Hematopoietic multipotent progenitor cell treated with erythropoietin and hydrocortisone succinate and interleukin-3 and kit ligand, for 17 days (in vitro differentiated cells): ENCODE data around the gene ARMH2.

Experiments used
- DNase-seq: peaks from one replicate; pipeline ENCODE4 v3.0.0-alpha.2; 2015; ENCODE audit warnings: low spot score

The ARMH2 gene

DNA sequence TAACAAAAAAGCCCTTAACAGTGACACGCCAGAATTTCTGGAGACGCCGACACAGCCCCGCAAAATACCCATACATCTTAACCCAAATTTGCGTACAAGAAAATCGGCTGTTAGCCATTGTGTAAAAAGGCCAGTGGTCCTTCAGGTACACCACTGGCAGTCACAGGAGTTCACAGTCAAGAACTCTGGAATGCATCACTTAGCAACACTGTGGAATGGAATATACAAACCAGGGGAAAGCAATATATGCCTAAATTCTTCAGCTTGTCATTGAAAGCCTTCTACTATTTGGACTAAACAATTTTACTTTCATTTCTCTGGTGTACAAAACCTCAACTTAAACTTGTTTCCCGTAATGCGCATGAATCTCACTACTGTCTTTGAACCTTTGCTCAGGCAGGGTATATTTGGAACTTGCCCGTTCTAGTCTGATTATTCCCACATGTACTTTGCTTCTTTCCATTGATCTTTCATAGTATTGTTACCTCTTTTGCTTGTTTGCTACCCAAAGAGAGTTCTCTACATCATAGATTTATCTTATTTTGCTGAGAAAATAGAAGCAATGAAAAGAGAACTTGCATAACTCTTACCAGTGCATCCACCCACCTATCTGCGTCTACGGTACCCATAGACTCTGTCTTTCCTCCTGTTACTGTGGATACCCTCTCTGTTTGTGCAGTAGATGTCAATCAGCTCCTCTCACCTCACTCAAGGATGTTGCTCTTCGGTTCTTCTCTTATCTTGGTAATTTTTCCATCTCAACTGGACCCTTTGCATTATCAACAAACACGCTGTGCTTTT is at the start of gene ARMH2:
ARMH2 (minus strand) TSS at position 178 of the 801 bp plus-strand sequence; CDS start at position 118, 60 bp downstream.
- no peak for DNase-seq

DNA sequence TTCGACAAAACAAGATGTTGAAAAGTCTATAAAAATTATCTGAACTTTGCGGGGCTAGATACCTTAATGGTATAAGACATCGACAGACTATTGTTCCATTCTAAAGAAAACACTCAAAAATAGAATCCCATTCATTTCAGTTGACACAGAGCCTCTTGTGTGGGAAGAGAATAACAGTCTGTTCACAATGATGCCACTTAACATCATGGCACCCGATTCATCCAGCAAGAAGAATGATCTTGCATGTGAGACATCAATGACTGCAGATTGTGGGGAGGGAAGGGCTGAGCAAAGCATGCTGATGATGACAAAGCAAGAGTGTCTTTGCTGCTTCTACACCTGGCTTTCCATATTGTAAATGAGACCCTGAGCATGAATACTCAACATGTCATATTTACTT is 49.7 kb upstream of the ARMH2 start:
- no peak for DNase-seq

DNA sequence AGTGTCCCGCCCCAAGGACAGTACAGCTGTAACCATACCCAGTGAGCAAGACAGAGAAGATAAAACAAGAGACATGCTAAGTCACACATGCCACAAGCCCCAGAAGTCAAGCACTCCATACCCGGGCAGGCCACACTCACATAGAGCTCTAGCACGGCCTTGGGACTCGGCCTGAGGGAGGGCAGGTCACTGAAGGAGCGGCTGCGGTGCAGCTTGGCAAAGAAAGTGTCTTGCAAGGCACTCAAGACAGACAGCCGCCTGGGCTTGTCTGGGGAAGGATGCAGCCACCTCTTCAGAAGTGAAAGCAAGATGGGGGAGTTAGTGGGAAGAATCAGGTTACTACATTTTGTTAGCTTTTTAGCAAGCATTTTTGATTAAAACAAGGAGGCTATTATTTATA is 48.7 kb upstream of the ARMH2 start:
- no peak for DNase-seq

- DNase-seq = no peak
These were observed 46.9 kb upstream of the ARMH2 start for GRCh38 chr6:24845578-24845977.

- no peak for DNase-seq
These were observed 46.2 kb upstream of the ARMH2 start for GRCh38 chr6:24844903-24845302.

GRCh38 chr6:24844061-24844460 is 45.3 kb upstream of the ARMH2 start:
- DNase-seq = no peak

- DNase-seq = no peak
These were observed 41.5 kb upstream of the ARMH2 start for GRCh38 chr6:24840187-24840586.

- DNase-seq = no peak
These were observed 40.3 kb upstream of the ARMH2 start for GRCh38 chr6:24838994-24839393.

DNA sequence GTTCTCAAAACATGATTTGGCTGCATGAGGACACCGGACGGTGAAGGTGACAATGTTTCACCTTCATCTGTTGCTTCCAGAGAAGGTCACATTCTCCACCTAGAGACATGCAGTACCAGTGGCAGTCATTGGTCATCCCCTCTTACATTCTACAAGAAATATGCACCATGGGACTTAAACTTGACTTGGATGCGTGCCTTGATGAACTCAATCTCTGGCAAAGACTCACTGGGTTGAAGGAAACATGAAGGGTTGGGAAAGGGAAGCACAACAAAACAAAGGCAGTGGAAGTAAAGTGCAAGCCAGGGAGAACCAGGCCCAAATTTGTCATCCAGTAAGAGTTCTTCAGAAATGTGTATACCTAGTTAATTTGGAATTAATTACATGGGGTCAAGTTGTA is 39.4 kb upstream of the ARMH2 start:
- DNase-seq = no peak

DNA sequence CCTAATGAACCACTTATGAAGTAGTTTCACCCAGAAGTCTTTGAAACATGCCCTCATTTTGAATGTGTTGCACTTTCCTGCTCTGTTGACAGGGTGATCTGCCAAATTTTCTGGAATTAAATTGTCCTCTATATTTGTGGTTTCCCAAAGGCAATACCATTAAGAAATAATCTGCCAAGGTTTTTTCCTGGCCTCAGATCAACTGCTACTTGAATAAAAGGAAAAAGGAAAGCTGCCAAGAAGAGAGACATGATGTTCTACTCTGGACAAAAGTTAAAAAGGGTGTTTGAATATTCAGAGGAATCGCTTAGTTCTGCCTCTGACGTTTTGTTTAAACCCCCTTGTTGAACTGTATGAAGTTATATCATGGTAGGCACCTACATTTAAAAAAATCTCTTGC is 37.4 kb upstream of the ARMH2 start:
- no peak for DNase-seq

GRCh38 chr6:24833711-24834386 is 35.1 kb upstream of the ARMH2 start:
- DNase-seq = no peak

- no peak for DNase-seq
These were observed 34.1 kb upstream of the ARMH2 start for GRCh38 chr6:24832794-24833193.

DNA sequence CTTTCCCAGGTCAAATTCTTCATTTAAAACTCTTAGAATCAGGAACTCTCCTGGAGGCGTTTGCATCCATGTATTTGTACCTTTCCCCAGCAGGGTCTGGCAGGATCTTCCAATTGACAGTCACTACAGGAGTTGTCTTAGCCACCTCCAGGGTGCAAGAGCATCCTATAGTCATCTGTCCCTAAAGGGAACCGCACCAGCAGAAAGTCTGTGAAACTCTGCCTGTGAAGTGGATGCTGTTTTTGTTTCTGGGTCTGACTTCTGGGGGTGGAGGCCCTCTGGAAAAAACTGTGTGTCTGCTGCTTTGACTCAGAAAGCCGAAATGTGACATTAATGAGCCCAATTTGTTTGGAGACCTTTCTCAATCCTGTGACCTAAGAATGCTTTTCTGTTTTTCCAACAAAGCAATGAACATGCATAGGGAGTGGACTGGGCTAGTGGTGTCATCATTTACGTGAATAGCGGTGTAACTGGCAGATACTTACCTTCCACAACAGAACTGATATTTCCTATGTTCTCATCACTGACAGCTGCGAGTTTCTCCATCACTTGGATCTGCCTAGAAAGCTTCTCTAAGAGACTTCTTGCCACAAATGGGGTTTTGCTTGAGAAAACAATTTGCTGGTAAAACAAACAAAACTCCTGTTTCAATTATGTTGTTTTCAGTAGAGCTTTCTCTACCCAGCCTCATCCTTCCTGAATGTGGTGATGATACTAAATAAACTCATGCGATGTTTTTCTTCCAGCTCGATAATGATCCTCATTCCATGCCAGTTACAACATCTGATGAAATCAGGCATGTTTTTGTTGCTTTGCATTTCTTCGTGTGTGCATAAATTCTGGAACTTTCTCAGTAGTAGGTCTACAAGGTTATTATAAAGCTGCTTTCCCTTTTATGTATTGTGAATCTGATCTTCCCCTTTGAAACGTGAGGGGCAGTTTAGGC is 33.3 kb upstream of the ARMH2 start:
- no peak for DNase-seq

DNA sequence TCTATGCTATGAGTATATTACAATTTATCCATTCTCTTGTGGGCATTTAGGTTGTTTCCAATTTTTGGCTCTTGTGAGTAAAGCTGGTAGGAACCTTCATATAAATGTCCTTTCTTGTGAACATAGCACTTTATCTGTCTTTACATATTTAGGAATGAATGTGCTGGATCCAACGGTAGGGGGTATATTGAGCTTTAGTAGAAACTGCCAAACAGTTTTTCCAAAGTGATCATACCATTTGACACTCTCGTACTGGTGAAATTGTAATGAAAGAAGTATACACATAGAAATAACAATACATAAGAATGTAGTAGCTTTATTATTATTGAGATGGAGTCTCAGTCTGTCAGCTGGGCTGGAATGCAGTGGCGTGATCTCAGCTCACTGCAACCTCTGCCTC is 30.9 kb upstream of the ARMH2 start:
- DNase-seq = no peak

DNA sequence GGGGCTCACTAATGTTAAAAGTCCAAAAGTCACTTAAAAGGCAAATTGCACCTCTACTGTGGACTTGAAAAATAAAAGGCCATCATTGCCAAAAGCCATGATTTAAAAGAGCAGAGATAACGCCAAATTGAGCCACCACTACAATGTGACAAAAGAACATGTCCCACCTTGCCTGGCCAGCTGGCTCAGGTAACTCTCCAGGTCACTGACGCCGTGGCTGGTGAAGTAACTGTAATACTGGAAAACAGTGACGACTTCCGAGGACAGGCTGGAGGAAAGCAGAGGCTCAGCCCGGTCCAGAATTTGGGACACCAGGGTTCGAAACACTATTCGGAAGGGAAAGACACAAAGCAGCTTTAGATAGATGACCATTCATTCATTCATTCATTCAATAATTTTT is 29.3 kb upstream of the ARMH2 start:
- no peak for DNase-seq

DNA sequence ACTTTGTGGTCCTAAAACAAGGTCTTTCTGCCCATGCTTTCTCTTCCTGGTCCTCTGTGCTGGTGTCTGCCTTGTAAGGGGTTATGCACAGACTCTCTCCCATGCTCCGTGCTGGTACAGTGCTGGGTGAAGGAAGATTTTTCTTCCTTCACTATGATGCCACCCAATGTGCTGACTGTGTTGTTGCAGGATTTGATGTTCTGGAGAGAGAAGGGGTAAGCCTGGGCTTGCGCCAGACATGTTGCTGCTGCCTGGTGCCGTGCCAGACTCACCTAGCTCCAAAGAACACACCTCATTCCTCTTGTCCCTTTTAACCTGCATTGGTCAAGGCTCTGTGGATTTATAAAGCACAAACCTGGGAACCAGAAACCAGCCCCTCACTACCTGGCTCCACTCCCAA is 28.4 kb upstream of the ARMH2 start:
- no peak for DNase-seq

- no peak for DNase-seq
These were observed 26.5 kb upstream of the ARMH2 start for GRCh38 chr6:24825130-24825630.

DNA sequence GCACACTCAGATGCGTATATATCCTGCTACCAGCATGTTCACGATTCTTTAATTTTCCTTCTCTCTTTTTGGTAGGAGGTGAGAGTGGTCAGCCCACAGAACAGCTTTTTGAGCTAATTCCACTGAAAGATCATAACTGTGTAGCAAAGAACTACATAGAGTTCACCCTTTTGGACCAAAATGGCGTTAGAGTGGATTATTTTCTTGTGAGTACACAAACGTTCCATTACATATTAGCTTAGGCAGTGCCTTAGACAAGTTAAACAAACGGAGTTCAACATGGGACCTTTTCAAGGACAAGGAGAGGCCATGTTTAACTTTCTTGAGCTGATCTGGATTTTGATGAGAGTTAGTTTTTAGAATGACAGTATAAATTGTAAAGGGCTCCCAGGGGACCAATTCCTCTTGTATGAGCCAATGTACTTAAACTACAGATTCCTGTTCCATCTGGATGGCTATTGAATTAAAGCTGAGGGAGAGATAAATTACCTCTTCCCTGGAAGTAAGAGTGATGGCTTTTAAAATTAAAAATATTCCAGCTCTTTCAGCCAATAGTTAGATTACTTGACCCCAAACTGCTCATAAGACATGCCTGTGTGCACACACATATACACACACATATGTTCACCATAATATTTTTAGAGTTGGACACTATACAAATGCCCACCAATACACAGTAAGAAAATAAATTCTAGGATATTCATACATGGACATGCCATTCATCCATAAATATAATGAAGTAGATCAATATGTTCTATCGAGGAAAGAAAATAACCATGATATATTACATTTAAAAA is 25.6 kb upstream of the ARMH2 start:
- no peak for DNase-seq

DNA sequence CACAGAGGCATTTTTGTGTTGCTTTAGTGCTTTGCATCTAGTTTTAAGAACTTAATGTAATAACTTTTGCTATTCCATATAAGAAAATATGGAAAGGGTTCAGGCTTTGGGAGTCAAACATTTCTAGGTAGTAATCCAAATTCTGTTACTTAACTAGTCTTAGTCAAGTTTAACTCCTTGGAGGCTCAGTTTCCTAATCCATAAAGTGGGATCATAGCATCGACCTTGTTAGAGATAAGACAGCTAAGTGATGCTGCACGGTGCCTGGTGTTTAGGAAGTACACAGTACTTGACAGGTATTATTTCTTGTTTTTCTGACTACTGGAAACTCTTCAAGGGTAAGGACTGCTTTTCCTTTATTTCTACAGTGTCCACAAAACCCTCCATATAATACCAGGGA is 24.5 kb upstream of the ARMH2 start:
- DNase-seq = no peak

GRCh38 chr6:24822696-24823095 is 24.0 kb upstream of the ARMH2 start:
- no peak for DNase-seq

DNA sequence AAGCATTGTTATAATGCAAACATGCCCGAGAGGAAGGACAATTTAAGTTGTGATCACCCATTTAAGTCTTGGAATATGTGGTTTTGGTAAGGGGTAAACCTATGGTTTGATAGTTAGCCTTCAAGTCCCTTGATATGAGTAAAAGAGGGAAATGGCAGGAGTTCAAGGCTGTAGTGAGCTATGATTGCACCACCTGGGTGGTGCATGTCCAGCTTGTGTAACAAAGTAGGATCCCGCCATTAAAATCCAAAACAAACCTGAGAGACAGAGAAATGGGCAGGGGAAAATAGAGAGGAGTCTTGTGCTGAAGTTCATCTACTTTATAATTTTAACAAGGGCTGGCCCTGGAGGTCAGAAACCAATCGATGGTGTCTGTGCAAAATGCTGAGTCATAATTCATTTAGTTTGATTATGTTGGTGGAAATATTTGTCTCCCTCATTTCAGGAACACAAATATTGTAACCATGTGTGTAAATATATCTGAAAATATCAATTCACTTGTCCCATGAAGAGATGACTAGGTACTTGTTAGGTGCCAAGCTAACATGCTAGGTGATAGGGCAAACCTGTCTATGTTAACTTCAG is 23.2 kb upstream of the ARMH2 start:
- no peak for DNase-seq
